Thymus (tissue), 11 donors: ENCODE measurements around the gene SORBS2. TPM values are rescaled to one million over a fixed set of nuclear protein-coding genes. Genes with fewer than 3 reads are reported as not detected.
"Not testable (repeated sequence)": the region's sequence is repeated elsewhere in the genome, so short reads cannot be mapped to it uniquely, and the experiment has no call there.

Experiments used
- DNase-seq, 9 donors: peaks; one replicate each; pipeline ENCODE4 v3.0.0-alpha.2; 2013; ENCODE audit warnings: low spot score in 9 of 9, low read depth in 6 of 9, missing footprints in 1 of 9
- H3K27ac ChIP-seq, 2 donors: one replicate each; pipeline ENCODE4 v1.5.1; 2013; ENCODE audit warnings: control low read depth in 1 of 2, low read depth in 1 of 2, low read length in 1 of 2, mild to moderate bottlenecking in 1 of 2, moderate library complexity in 1 of 2
- H3K27me3 ChIP-seq, 2 donors: one replicate each; pipeline ENCODE4 v1.5.1; 2013; ENCODE audit warnings: low read length in 1 of 2; ENCODE audit not compliant: control insufficient read depth in 2 of 2, insufficient read depth in 1 of 2
- H3K36me3 ChIP-seq, 2 donors: one replicate each; pipeline ENCODE4 v1.5.1; 2013; ENCODE audit warnings: low read length in 1 of 2, mild to moderate bottlenecking in 1 of 2, moderate library complexity in 1 of 2; ENCODE audit not compliant: control insufficient read depth in 2 of 2, insufficient read depth in 2 of 2
- H3K4me1 ChIP-seq, 2 donors: one replicate each; pipeline ENCODE4 v1.5.1; 2013; ENCODE audit warnings: low read length in 2 of 2; ENCODE audit not compliant: control insufficient read depth in 2 of 2, insufficient read depth in 2 of 2
- H3K4me3 ChIP-seq, 2 donors: one replicate each; pipeline ENCODE4 v1.5.1; 2013; ENCODE audit warnings: low read length in 2 of 2, control low read depth in 1 of 2, mild to moderate bottlenecking in 1 of 2
- H3K9me3 ChIP-seq, 2 donors: one replicate each; pipeline ENCODE4 v1.5.1; 2013; ENCODE audit warnings: low read length in 1 of 2, mild to moderate bottlenecking in 1 of 2; ENCODE audit not compliant: control insufficient read depth in 2 of 2, insufficient read depth in 1 of 2
- WGBS: extraction: QIAGEN DNeasy Blood & Tissue Kit; methylation state at CpG from one replicate; pipeline ENCODE4 v1.1.7; 2013; 5-methylcytosine and 5-hydroxymethylcytosine counted together
- polyA plus RNA-seq: library from polyadenylated mRNA; stranded (reverse); fragments of 200-250 nt; gene quantifications from one replicate; pipeline ENCODE4 v1.2.3, GENCODE V29; 2013
- total RNA-seq: library from RNA; stranded (reverse); fragments of 120-200 nt; gene quantifications from one replicate; pipeline ENCODE4 v1.2.4, GENCODE V29; 2013
- donor health status: healthy.

The SORBS2 gene
- total and polyA plus RNA-seq, 2 donors, result 13.8 to 78.6 TPM

GRCh38 chr4:185717377-185717741 lies 94.6 kb downstream of the SORBS2 start:
- peaks cover 0 to 4% of the 10 kb centered on the region in 2 donors for H3K9me3 ChIP-seq
- H3K4me1 ChIP-seq, result no peaks in the 10 kb centered on the region
- H3K27me3 ChIP-seq, result no peaks in the 10 kb centered on the region
- 92% methylated on average over 9 of the region's 9 CpGs for WGBS
- no peak for DNase-seq
- H3K27ac ChIP-seq, result no peak overlapping the region
- H3K4me3 ChIP-seq, result no peak overlapping the region
- H3K36me3 ChIP-seq, result no peaks in the 10 kb centered on the region

DNA sequence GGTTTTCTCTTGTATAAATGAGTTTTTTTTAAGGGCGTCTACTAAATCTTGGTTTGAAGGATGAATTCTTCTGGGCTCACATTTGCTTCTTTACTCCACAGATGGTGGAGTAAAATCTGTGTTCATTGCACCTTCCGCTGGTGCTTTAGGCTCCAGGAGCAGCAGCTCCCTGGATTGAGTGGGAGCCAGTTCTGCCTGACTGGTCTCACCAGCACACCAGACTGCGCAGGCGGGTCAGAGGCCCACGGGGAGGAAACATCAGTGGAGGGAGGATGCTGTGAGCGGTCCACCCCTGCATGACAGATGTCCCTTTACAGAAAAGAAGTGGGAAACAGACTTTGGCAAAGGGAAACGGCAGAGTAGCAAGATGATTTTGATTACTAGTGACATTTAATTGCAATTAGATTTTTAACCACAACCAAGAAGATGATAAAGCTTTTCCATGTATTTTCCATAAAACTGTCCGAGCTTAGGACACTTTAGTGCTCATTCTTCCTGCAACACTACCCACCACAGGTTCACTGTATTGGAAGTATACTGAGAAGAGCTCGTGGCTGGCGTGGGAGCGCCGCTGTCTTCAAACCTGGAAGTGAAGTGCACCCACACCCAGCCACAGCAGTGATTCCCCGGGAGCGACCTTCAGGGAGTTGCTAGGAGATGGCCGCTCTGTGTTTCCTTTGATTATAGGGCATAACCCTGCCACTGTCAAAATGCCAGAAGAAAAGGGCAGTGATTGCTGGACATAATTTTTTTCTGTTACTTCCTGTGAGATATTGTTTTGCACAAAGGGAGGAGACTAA lies 95.2 kb downstream of the SORBS2 start:
- WGBS, result 96% methylated on average over 15 of the region's 15 CpGs
- H3K36me3 ChIP-seq, result no peaks in the 10 kb centered on the region
- no peak for DNase-seq
- H3K9me3 ChIP-seq, result peaks cover 0 to 4% of the 10 kb centered on the region in 2 donors
- no peak overlapping the region for H3K27ac ChIP-seq
- H3K4me3 ChIP-seq, result no peak overlapping the region
- no peaks in the 10 kb centered on the region for H3K27me3 ChIP-seq
- H3K4me1 ChIP-seq, result no peaks in the 10 kb centered on the region

GRCh38 chr4:185716141-185716551 lies 95.8 kb downstream of the SORBS2 start:
- no peak for DNase-seq

GRCh38 chr4:185714524-185714923 lies 97.5 kb downstream of the SORBS2 start:
- not testable (repeated sequence) for H3K4me3 ChIP-seq, H3K36me3 ChIP-seq, H3K27ac ChIP-seq, H3K4me1 ChIP-seq, DNase-seq, H3K27me3 ChIP-seq, H3K9me3 ChIP-seq
- 95% methylated on average over 5 of the region's 5 CpGs for WGBS

More at GRCh38 chr4:185716141-185716551, 95.8 kb downstream of the SORBS2 start:
- no peaks in the 10 kb centered on the region for H3K4me1 ChIP-seq
- H3K36me3 ChIP-seq, result no peaks in the 10 kb centered on the region
- H3K9me3 ChIP-seq, result peaks cover 0 to 4% of the 10 kb centered on the region in 2 donors
- H3K27ac ChIP-seq, result no peak overlapping the region
- 86% methylated on average over 9 of the region's 9 CpGs for WGBS
- H3K27me3 ChIP-seq, result no peaks in the 10 kb centered on the region
- H3K4me3 ChIP-seq, result no peak overlapping the region

GRCh38 chr4:185713731-185714130 lies 98.3 kb downstream of the SORBS2 start:
- no peak for DNase-seq
- Histone ChIP-seq H3K9me3 (peaks cover 0 to 4% of the 10 kb centered on the region in 2 donors), H3K4me1 (no peaks in the 10 kb centered on the region), H3K27me3 (no peaks in the 10 kb centered on the region), H3K27ac (no peak overlapping the region), H3K36me3 (no peaks in the 10 kb centered on the region), H3K4me3 (no peak overlapping the region)
- WGBS, result 97% methylated on average over 1 of the region's 1 CpG

DNA sequence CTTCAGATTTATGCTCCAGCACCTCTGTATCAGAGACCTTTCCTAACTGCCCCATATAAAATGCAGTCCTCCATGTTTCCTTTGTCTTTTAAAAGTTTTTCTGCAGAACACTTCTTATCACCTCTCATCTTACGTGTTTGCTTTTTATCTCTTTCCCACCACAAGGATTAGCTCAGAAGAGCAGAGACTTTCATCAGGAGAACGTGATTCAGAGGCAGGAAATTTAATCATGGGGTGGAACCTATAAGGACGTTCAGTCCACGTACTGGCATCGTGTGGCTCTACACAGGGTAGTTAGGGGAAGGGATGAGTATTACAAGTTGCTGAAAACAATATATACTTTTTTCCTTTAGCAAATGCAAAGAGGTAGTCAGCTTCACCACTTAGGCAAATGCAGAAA lies 98.7 kb downstream of the SORBS2 start:
- no peak for DNase-seq
- Histone ChIP-seq H3K4me3 (no peak overlapping the region), H3K4me1 (no peaks in the 10 kb centered on the region), H3K27me3 (no peaks in the 10 kb centered on the region), H3K36me3 (no peaks in the 10 kb centered on the region), H3K9me3 (peaks cover 0 to 4% of the 10 kb centered on the region in 2 donors), H3K27ac (no peak overlapping the region)
- WGBS, result 93% methylated on average over 5 of the region's 5 CpGs

DNA sequence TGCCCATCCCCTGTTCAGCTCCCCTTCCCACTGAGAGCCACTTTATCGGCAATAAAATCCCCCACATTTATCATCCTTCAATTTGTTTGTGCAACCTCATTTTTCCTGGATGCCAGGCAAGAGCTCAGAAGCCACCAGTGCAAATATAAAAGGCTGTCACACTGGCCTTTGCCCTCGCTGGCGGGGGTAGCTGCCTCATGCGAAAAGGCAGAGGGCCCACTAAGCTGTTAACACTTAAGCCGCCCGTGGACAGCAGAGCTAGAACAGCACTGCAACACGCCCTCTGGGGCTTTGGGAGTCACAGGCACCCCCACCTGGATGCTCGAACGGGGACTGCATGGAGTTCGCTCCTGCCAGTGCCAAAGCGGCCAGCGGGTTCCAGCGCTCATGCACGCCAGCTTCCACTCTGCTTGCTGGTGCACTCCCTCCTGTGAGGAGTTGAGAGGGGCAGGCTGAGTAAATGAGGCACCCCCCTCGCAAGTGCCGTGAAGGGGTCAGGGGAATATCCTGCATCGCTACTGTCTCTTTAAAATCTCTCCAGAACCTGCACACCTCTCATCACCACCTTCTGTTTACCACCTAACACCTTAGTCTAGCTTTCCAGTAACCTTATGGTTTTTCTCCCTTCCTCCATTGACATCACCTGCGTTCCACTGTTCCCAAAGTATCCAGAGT lies 99.5 kb downstream of the SORBS2 start:
- DNase-seq, result no peak
- H3K4me1 ChIP-seq, result no peaks in the 10 kb centered on the region
- peaks cover 0 to 4% of the 10 kb centered on the region in 2 donors for H3K9me3 ChIP-seq
- H3K27me3 ChIP-seq, result no peaks in the 10 kb centered on the region
- no peak overlapping the region for H3K4me3 ChIP-seq
- 85% methylated on average over 18 of the region's 18 CpGs for WGBS
- no peaks in the 10 kb centered on the region for H3K36me3 ChIP-seq
- no peak overlapping the region for H3K27ac ChIP-seq

GRCh38 chr4:185711726-185712125 lies 100.3 kb downstream of the SORBS2 start:
- no peaks in the 10 kb centered on the region for H3K36me3 ChIP-seq
- peaks cover 0 to 4% of the 10 kb centered on the region in 2 donors for H3K9me3 ChIP-seq
- H3K27ac ChIP-seq, result no peak overlapping the region
- 72% methylated on average over 4 of the region's 4 CpGs for WGBS
- H3K27me3 ChIP-seq, result no peaks in the 10 kb centered on the region
- DNase-seq, result no peak
- H3K4me1 ChIP-seq, result no peaks in the 10 kb centered on the region
- no peak overlapping the region for H3K4me3 ChIP-seq

DNA sequence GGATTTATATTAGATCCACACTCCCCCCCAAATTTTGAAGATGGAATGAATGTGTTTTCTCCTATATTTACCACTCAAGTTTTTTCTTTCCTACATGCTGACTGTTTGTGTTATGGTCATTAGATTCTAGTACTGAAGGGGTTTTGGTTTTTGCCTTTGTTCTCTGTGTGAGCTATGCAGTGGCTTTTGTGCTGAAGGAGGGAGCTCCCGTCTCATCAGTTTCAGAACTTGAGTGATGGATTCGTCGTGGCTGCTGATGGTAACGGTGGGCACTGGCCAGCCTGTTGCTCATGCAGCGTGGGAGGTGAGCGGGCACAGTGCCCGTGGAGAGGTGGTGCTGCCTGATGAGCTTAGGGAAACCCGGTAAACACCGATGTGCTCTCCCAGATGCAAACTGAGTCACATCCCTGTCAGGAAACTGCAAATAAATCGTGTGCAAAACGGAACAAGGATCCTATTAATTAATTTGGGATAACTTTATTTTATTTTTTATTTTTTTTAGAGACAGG lies 101.5 kb downstream of the SORBS2 start:
- no peak for DNase-seq
- Histone ChIP-seq H3K27ac (no peak overlapping the region), H3K36me3 (no peaks in the 10 kb centered on the region), H3K9me3 (peaks cover 0 to 4% of the 10 kb centered on the region in 2 donors), H3K4me3 (no peak overlapping the region), H3K27me3 (no peaks in the 10 kb centered on the region), H3K4me1 (no peaks in the 10 kb centered on the region)
- WGBS, result 86% methylated on average over 11 of the region's 11 CpGs
